GM21529 (cell line): ENCODE measurements around the gene SHOC2.

Experiments used
- ATAC-seq: cut with Tn5 transposase; IDR thresholded peaks from one replicate; pipeline ENCODE4 v1.9.1; 2021; ENCODE audit not compliant: unreplicated experiment

Gene SHOC2

DNA sequence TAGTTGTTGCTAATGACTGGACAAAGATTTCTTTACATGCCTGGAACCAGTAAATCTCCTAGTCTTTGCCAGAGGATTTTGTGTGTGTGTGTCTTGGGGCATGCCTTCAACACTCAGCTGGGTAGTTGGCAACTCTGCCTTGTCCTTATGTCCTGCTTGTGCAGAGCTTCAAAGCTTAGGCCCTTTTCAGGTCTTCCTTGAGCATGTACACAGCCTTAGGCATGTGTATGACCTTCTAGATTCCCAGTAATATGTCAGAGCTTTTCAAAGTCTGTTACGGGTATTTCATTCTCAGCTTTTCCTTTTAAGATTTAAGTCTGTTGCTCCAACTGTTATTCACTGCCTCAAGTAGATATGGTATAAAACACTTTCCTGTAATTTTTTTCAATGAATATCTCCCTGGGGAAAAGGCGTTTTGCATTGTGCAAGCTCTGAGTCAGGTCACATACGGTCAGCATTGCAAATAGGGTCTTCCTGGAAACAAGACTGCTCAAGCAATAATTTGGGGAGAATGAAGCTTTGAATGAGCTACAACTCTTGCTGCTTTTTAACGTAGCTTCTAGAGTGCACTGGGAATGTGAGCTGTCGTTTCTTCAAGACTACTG, 25.5 kb downstream of the SHOC2 start:
- ATAC-seq = no peak

DNA sequence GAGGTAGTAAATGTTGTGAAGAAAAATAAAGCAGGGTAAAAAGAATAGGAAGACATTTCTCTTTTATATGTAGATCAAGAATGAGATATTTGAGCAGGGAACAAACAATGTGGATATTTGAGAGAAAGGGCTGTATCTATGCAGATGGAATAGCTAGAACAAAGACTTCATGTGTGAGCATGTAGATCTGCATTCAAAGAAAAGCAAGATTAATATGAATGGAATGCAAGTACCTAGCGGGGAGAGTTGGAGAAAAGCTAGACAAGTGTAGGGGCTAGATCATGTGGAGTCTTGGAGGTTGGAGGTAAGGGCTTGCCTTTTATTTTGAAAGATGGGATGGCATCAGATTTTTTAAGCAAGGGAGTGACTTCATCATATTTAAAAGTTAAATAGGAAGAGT, 27.1 kb downstream of the SHOC2 start:
- no peak for ATAC-seq

DNA sequence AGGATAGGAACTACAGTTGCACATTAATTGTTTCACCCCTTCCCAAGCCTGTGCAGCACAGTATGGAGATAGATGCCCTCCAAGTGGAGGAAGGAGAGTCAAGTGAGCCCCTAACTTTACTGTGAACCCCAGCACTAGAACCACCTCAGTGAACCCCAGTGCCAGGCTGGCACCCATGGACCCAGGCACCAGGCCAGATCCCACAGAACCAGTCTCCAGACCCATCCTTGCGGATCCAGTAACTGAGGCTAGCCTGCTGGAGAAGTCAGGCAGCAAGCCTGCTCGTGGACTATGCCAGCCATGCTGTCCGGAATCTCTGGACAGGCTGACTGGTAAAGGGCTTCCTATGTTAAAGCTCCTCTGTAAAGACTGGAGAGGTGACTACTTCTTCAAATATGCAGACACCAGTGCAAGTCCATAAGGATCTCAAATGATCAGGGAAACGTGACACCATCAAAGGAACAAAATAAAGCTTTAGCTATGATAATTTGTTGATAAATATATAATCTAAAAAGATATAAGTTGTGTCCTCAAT, 27.7 kb downstream of the SHOC2 start:
- ATAC-seq = no peak

- no peak for ATAC-seq
Observed at GRCh38 chr10:110951381-110951780, 32.0 kb downstream of the SHOC2 start.

DNA sequence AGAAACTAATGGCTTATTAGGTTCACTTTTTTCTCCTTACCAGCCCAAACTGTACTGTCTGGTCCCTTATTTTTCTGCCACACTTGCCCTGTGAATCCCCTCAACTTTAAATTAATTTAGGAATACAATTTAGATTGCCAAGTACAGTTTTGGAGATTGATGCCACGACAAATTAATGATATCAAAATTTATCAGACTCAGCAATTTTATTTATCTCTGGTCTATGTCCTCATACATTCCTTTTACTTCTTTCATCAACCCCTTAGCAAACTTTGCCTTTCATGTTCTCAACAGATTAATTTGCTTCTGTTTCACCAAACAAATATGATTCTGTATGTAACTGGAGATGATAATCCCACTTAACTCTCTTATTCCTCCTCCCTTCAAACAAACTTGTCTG, 38.2 kb downstream of the SHOC2 start:
- no peak for ATAC-seq

GRCh38 chr10:110959379-110960332, 40.3 kb downstream of the SHOC2 start:
- ATAC-seq = no peak

- no peak for ATAC-seq
Observed at GRCh38 chr10:110960333-110960712, 40.9 kb downstream of the SHOC2 start.

GRCh38 chr10:110962443-110962842, 43.0 kb downstream of the SHOC2 start:
- no peak for ATAC-seq

DNA sequence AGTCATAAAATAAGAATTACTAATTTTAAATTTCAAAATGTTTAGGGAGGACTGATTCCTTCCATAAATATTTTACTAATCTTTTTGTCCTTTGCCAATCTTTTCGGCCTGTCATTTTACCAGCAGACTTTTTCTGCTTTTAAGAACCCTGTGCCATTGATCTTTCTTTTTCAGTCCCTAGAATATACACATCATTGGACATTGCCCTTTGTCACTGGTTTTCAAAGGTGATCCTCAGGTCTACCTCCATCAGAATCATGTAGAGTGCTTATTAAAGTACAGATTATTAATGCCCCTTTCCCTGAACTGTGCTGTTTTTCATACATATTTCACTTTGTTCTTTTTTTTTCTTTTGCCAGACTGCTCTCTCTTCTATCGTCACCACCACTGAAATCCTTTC, 43.8 kb downstream of the SHOC2 start:
- ATAC-seq = no peak

- ATAC-seq = no peak
Observed at GRCh38 chr10:110964681-110965080, 45.3 kb downstream of the SHOC2 start.

DNA sequence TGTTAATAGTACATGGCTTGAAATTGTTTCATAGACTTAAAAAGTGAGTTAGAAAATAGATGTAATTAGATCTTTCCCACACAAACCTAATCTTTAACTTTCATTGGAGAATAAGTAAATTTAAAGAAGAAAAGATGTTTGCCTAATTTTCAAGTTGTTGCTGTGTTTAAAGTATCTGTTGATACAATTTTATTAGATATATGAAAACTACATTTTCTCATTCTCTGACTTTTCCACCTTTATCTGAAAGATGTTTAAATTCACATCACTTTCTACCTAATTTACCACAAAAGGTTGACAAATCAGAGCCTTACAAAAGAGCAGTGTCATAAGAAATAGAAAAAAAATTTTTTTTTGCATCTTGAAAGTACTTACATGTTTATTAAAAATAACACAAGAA, 45.8 kb downstream of the SHOC2 start:
- no peak for ATAC-seq

DNA sequence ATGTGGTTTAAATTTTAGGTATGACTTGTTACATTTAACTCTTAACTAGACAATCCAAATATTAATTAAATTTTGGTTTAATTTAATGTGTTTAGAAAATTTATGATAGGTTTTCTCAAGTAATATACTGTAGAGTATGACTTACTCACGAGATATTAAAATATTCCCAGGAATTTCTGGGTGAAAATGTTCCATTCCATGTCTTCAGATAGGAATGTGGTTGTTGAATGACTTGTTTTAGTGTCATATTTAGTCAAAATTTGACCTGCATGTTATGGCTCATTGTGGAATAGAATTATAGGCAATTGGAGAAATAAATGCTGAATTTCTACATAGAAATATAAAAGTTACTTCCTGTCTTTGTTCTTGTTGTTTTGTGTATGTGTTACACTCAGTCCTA, 46.7 kb downstream of the SHOC2 start:
- ATAC-seq = no peak

GRCh38 chr10:110967009-110967630, 47.7 kb downstream of the SHOC2 start:
- ATAC-seq = no peak

- no peak for ATAC-seq
Observed at GRCh38 chr10:110967645-110968044, 48.2 kb downstream of the SHOC2 start.

DNA sequence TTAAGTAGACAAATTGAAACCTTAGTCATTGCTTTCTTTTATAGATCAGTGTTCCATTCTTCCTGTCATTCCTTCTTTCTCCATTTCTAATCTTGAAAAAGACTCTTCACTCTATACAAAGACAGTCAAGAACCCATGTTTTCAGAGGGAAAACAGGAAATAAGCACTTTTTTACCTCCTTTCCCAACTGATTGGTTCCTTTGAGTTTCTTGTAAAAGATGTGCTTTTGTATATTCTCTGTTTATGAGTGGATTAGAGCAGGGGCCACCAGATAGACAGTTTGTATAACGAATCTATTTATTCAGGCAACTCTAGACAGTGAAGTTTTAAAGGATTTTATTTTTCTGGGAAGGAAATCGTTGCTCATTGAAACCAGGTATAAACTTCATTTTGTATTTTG, 49.8 kb downstream of the SHOC2 start:
- no peak for ATAC-seq

DNA sequence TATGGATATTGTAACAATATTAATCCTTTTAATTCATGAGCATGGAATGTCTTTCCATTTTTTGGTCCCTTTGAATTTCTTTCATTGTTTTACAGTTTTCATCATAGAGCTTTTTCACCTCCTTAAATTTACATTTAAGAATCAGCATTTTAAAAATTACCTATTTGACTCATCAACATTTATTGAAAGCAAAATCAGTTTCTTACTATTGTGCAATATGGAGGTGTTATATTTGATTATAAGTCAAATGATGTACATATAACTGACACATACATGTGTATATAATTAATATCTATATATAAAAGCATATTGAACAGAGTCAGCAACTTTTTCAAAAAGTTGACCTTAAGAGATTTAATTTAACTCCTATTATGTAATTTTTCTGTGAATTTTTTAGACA, 52.2 kb downstream of the SHOC2 start:
- ATAC-seq = no peak

- no peak for ATAC-seq
Observed at GRCh38 chr10:110972231-110973134, 53.1 kb downstream of the SHOC2 start.

DNA sequence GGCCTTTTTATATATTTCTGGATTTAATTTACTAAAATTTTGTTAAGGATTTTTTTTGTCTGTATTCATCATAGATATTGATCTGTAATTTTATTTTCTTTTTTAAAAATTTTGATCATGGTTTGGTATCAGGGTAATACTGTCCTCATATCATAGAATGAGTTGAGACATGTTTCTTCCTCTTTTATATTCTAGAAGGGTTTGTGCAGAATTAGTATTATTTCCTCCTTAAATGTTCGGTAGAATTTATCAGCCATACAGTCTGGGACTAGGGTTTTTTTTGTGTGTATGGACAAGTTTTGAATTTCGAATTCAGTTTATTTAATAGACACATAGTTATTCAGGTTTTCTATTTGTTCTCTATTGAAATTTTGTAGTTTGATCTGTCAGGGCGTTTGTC, 54.0 kb downstream of the SHOC2 start:
- ATAC-seq = no peak

DNA sequence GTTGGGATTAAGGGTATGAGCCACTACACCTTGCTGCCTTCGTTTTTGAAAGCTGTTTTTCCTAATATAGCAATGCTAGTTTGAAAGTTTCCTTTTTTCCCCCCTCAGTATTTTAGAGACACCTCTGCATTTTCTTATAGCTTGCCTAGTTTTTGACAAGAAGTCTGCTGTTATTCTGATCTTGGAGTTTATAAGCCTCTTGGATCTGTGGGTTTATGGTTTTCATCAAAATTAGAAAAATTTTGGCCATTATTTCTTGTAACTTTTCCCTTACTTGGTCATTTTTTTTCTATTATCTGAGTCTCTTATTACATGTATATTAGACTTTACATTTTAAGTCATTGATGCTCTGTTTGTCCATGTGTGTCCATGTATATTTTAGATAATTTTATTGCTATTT, 57.2 kb downstream of the SHOC2 start:
- no peak for ATAC-seq

GRCh38 chr10:110977662-110978061, 58.3 kb downstream of the SHOC2 start:
- ATAC-seq = no peak

DNA sequence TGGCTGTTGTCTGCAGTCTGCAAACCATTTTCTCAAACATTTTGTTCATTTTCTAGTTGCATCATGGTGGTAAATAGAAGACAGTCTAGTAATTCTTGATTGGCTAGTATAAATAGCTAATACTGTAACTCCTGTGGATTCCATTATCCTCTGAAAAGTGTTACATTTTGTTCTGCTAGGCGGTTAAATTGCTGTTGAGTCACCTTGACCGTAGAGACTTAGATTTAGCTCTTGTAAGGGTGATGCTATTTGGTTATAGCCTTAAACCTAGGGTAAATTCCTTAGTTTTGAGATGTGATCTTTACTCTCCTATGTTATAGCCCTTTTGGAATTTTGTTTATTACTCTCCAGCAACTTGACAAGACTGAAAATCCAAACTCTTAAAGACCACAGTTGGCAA, 58.8 kb downstream of the SHOC2 start:
- no peak for ATAC-seq
